D721Med (cell line): ENCODE data around the gene RRM1.
"Not testable (repeated sequence)": the region's sequence is repeated elsewhere in the genome, so short reads cannot be mapped to it uniquely, and the experiment has no call there.

ENCODE experiments used
- DNase-seq: peaks from one replicate; pipeline ENCODE4 v3.0.0; 2011; ENCODE audit warnings: low spot score; ENCODE audit not compliant: insufficient read length
- FAIRE-seq: peaks from 2 replicates; lab custom pipeline; 2011; peaks lifted over from hg19 to GRCh38; lab: Jason Lieb, UNC
- CTCF ChIP-seq: IDR thresholded peaks from 2 replicates; pipeline ENCODE4 v1.5.1; 2012; ENCODE audit warnings: mild to moderate bottlenecking, control low read depth; ENCODE audit not compliant: insufficient read depth; ENCODE audit errors: missing control alignments

The RRM1 gene

GRCh38 chr11:4111834-4112233 lies 17.2 kb downstream of the RRM1 start:
- no peak for DNase-seq
- TF ChIP-seq CTCF: no peak
- no peak for FAIRE-seq

GRCh38 chr11:4115128-4115527 lies 20.5 kb downstream of the RRM1 start:
- DNase-seq: no peak
- FAIRE-seq: no peak

DNA sequence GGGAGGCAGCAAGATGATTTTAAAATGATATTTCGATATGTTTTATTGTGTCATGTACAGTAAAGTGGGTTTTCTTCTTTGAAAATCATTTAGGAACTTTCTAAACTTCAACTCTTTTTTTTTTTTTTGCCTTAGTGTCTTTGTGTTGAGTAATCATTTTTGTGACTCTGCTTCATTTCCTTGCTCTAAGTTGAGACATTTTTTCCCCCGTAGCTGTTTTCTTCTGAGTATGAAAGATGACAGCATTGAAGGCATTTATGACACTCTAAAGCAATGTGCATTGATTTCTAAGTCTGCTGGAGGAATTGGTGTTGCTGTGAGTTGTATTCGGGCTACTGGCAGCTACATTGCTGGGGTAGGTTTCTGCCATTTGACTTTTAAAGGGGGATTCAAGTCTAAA lies 23.5 kb downstream of the RRM1 start:
- DNase-seq (no peak), FAIRE-seq (no peak)
- TF ChIP-seq CTCF: no peak

More at GRCh38 chr11:4115128-4115527, 20.5 kb downstream of the RRM1 start:
- no peak for TF ChIP-seq CTCF

- no peak for TF ChIP-seq CTCF
- FAIRE-seq: no peak
- no peak for DNase-seq
These were observed 28.6 kb downstream of the RRM1 start for GRCh38 chr11:4123218-4123617.

GRCh38 chr11:4125141-4125540 lies 30.5 kb downstream of the RRM1 start:
- FAIRE-seq: no peak
- no peak for DNase-seq
- no peak for TF ChIP-seq CTCF

- TF ChIP-seq CTCF: no peak
- no peak for FAIRE-seq
These were observed 32.8 kb downstream of the RRM1 start for GRCh38 chr11:4127357-4127756.

GRCh38 chr11:4130219-4130618 lies 35.6 kb downstream of the RRM1 start:
- not testable (repeated sequence) for DNase-seq, FAIRE-seq

More at GRCh38 chr11:4127357-4127756, 32.8 kb downstream of the RRM1 start:
- no peak for DNase-seq

- DNase-seq (no peak), FAIRE-seq (no peak)
- no peak for TF ChIP-seq CTCF
These were observed 40.2 kb downstream of the RRM1 start for GRCh38 chr11:4134806-4135205.
